Measurements from ENCODE around the gene CABP2. TPM values are rescaled to one million over a fixed set of nuclear protein-coding genes. Genes with fewer than 3 reads are reported as not detected.

Gene CABP2
- total RNA-seq, 1 donor from 2014 or later, result not detected

DNA sequence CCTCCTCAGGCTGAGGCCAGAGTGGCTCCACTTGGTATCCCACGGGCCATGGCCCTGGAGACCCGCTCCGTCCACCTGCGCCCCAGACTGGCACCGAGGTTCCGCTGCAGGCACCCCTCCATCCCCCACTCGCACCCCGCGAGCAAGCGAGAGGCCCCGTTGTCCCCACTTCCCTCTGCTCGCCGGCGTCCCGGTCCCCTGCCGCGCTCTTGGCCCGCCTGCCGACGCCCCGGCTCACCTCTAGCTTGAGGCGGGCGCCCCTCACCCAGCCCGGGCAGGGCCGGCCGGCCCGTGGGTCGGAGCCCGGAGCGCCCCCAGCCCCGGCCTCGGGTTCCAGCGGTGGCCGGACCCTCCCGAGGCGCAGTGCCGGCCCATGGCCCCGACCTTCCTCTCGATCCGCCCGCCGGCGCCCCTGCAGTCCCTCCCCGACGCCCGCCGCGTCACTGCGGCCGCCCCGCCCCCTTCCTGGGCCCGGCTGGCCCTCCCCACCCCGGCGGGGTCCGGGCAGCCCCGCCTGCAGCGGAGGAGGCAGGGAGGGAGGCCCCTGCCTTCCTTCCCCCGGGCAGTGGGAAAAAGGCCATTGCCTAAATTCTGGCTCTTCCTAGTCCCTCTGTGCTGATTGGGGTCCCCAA lies 18.2 kb downstream of the CABP2 start, which contains the start of gene PITPNM1:
PITPNM1 (minus strand) TSS at position 414 of the 632 bp plus-strand sequence. CDS start 1,183 bp downstream, outside the sequence.
- H3K27me3 Mint-ChIP-seq (ENCODE audit: unreplicated experiment), result peaks cover 4% of the 10 kb centered on the region
- H3K27ac Mint-ChIP-seq (ENCODE audit: unreplicated experiment), result peak within 1 kb of the TSS; percentile 93
- peaks cover 5% of the 10 kb centered on the region for H3K36me3 Mint-ChIP-seq (ENCODE audit: unreplicated experiment)
- DNase-seq (ENCODE audit: extremely low spot score, unreplicated experiment), result no peak
- peaks cover 38% of the 10 kb centered on the region for H3K4me1 Mint-ChIP-seq (ENCODE audit: unreplicated experiment)
- peak within 1 kb of the TSS; percentile 82 for H3K4me3 Mint-ChIP-seq (ENCODE audit: unreplicated experiment)
- TF ChIP-seq, protein P1, sequence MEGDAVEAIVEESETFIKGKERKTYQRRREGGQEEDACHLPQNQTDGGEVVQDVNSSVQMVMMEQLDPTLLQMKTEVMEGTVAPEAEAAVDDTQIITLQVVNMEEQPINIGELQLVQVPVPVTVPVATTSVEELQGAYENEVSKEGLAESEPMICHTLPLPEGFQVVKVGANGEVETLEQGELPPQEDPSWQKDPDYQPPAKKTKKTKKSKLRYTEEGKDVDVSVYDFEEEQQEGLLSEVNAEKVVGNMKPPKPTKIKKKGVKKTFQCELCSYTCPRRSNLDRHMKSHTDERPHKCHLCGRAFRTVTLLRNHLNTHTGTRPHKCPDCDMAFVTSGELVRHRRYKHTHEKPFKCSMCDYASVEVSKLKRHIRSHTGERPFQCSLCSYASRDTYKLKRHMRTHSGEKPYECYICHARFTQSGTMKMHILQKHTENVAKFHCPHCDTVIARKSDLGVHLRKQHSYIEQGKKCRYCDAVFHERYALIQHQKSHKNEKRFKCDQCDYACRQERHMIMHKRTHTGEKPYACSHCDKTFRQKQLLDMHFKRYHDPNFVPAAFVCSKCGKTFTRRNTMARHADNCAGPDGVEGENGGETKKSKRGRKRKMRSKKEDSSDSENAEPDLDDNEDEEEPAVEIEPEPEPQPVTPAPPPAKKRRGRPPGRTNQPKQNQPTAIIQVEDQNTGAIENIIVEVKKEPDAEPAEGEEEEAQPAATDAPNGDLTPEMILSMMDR (IDR thresholded peaks at IDR 0.05), result no peak
- no peaks in the 10 kb centered on the region for H3K9me3 Mint-ChIP-seq (ENCODE audit: unreplicated experiment)

GRCh38 chr11:67504005-67504949 lies 19.0 kb downstream of the CABP2 start:
- TF ChIP-seq, protein P1 (IDR thresholded peaks at IDR 0.05), result no peak
- H3K27ac Mint-ChIP-seq (ENCODE audit: unreplicated experiment), result peak overlapping the region; percentile 77
- H3K9me3 Mint-ChIP-seq (ENCODE audit: unreplicated experiment), result no peaks in the 10 kb centered on the region
- no peak for DNase-seq (ENCODE audit: extremely low spot score, unreplicated experiment)
- H3K4me1 Mint-ChIP-seq (ENCODE audit: unreplicated experiment), result peaks cover 38% of the 10 kb centered on the region
- no peaks in the 10 kb centered on the region for H3K27me3 Mint-ChIP-seq (ENCODE audit: unreplicated experiment)
- H3K36me3 Mint-ChIP-seq (ENCODE audit: unreplicated experiment), result peaks cover 7% of the 10 kb centered on the region
- H3K4me3 Mint-ChIP-seq (ENCODE audit: unreplicated experiment), result peak overlapping the region; percentile 82

GRCh38 chr11:67503119-67504004 lies 19.9 kb downstream of the CABP2 start:
- no peak for DNase-seq (ENCODE audit: extremely low spot score, unreplicated experiment)
- Mint-ChIP-seq H3K36me3 (ENCODE audit: unreplicated experiment) (peaks cover 7% of the 10 kb centered on the region), H3K4me1 (ENCODE audit: unreplicated experiment) (peaks cover 32% of the 10 kb centered on the region), H3K4me3 (ENCODE audit: unreplicated experiment) (peak overlapping the region; percentile 54), H3K9me3 (ENCODE audit: unreplicated experiment) (no peaks in the 10 kb centered on the region), H3K27me3 (ENCODE audit: unreplicated experiment) (no peaks in the 10 kb centered on the region), H3K27ac (ENCODE audit: unreplicated experiment) (no peak overlapping the region)
- TF ChIP-seq, protein P1 (IDR thresholded peaks at IDR 0.05), result no peak

DNA sequence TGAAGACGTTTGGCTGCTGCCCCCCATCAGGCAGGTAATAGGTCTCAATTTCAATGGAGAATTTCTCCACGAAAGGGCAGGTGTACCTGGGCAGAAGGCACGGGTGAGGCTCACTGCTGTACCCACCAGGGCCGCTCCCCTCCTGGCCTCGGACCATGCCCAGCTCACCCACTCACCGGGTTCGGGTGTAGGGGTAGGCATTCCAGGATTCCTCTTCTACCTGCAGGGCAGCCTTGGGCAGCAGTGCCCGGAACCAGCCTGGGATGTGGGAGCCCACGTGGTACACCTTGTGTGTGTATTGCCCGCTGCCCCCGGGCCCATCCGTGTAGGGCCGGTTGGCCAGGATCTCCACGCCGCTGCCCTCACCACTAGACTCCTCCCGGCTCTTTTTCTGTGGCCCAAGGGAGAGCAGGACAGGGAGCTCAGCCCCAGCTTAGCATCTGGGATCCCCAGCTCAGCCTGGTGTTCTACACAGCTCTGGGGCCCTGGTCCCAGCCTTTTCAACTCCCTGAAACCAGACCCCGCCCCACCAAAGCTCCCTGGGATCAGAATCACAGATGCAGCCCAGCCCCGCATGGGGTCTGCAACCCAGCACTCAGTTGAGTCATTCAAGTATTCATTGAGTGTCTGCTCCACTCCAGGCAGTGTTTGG lies 20.8 kb downstream of the CABP2 start:
- no peak for DNase-seq (ENCODE audit: extremely low spot score, unreplicated experiment)
- Mint-ChIP-seq H3K27ac (ENCODE audit: unreplicated experiment) (no peak overlapping the region), H3K27me3 (ENCODE audit: unreplicated experiment) (no peaks in the 10 kb centered on the region), H3K4me1 (ENCODE audit: unreplicated experiment) (peaks cover 29% of the 10 kb centered on the region), H3K36me3 (ENCODE audit: unreplicated experiment) (peaks cover 7% of the 10 kb centered on the region), H3K9me3 (ENCODE audit: unreplicated experiment) (no peaks in the 10 kb centered on the region), H3K4me3 (ENCODE audit: unreplicated experiment) (peak overlapping the region; percentile 54)
- TF ChIP-seq, protein P1 (IDR thresholded peaks at IDR 0.05), result no peak
